Stimulated activated CD4-positive, alpha-beta T cell treated with anti-CD3 and anti-CD28 coated beads, Interleukin-12 subunit alpha, Interleukin-12 subunit beta, amount 100 ng/mL, for 48 hours (primary cell): ENCODE results near the gene PHOX2B.

ENCODE experiments used
- DNase-seq, 3 donors: peaks; one replicate each; pipeline ENCODE4 v3.0.0-alpha.2; 2020; ENCODE audit warnings: low read depth in 2 of 3, low spot score in 1 of 3

Gene PHOX2B

DNA sequence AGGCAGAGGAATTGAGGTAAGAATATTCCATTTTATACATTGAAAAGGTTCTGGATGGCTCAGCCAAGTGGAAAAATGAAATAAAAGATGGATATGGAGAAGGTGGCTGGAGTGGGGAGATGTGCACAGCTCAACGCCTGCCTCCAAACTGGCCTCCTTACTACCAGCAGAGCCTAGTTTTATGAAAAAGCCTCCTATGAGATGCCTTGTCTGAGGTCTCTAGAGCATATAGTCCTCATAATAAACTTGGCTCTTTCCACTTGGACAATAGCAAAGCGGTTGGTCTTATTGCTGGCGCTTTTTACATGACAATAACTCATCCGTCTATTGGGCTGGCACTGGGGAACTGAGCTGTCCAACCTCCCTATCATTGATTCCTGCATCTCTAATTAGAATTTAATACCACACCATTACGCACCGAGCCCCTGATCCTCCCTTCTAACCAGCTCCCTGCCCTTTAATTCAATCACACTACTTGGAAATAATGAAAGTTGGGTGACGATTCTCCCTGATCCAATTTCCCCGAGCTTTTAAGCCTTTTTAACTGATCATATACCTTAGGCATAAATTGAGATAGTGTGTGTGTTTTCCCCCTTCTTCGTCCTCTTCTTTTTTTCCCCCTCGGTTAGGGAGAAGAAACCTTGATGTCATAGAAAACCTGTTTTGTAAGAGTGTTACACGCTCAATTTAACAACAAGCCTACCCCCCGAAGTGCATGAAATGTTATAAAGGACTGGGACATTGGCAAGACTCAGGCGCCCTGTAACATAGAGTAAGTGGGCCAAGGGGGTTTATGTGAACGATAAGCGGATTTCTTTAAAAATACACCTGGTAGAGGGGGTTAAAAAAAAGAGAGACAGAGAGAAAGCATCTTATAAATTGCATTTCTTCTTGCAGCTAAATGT lies at the start of gene PHOX2B:
Gene PHOX2B (minus strand): TSS at position 155 of the 905 bp plus-strand sequence. CDS start 115 bp downstream, at position 40.
- DNase-seq: no peak

DNA sequence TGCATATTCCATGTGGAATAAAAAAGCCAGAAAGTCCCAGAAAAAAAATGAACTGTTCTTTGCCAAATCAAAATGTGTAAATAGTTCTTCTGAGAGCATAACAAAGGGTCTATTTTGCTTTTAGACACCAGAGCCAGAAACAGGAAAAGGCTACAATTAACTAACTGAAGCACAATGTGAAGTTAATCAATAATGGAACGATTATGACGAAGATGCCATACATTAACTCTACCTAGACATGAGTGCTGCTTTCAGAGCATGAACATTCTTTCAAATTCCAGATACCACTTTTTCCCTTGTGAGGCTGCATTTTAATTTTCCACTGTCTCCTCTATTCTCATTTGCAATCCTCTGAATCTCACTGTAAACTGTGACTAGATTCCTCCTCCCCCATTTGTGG lies 48.7 kb upstream of the PHOX2B start:
- no peak for DNase-seq

GRCh38 chr4:41796545-41797210 lies 48.2 kb upstream of the PHOX2B start:
- DNase-seq: no peak

- no peak for DNase-seq
These were observed 47.4 kb upstream of the PHOX2B start for GRCh38 chr4:41795796-41796385.

DNA sequence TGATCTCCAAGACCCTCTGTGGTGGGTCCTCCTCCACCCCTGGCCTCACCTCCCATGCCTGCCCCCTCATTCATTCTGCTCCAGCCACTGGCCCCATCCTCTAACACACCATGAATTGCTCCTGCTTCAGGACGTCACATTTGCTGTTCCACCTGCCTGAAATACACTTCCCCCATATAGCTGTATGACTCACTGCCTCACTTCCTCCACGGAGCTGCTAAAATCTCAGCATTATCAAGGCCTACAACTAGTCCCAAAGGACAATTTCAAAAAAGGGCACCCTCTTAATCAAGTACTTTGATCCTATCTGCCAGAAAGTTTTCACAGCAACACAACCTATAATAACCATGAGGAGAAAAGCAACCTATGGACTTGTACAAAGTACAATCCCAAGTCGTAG lies 43.6 kb upstream of the PHOX2B start:
- DNase-seq: no peak

DNA sequence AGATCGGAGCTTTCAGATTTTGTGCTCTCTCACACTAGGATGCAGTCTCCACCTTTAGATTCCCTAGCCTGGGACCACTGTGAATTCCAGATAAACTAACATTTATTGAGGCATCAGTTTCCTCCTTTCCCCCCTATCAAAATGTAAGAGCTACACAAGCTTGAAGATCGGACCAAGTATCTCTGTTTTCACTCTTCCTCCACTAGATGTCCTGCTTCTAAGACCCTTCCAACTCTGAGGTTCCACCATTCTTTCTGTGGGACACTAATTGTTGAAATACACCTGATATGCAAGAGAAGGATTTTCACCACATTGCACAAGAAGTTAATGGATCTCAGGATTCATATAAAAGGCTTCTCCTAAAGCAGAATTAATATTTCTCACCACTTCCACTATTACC lies 43.0 kb upstream of the PHOX2B start:
- DNase-seq: no peak

GRCh38 chr4:41787931-41788330 lies 39.4 kb upstream of the PHOX2B start:
- DNase-seq: no peak

DNA sequence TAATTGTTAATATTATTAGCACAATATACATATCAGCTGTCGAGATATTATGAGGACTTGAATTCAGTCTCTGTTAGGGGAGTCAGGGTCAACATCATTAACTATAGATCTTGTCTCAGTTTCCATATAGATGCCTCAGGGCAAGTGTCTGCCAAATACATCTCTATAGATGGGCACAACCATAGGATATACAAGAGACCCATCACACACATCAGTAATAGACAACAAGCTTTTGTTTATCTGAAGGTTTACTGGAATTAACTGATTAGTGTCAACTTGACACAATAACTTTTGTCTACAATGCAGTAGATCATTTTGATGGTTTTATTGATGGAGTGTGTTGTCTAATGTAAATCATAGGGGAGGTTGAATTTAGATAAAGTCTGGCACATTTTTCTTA lies 37.1 kb upstream of the PHOX2B start:
- DNase-seq: no peak

DNA sequence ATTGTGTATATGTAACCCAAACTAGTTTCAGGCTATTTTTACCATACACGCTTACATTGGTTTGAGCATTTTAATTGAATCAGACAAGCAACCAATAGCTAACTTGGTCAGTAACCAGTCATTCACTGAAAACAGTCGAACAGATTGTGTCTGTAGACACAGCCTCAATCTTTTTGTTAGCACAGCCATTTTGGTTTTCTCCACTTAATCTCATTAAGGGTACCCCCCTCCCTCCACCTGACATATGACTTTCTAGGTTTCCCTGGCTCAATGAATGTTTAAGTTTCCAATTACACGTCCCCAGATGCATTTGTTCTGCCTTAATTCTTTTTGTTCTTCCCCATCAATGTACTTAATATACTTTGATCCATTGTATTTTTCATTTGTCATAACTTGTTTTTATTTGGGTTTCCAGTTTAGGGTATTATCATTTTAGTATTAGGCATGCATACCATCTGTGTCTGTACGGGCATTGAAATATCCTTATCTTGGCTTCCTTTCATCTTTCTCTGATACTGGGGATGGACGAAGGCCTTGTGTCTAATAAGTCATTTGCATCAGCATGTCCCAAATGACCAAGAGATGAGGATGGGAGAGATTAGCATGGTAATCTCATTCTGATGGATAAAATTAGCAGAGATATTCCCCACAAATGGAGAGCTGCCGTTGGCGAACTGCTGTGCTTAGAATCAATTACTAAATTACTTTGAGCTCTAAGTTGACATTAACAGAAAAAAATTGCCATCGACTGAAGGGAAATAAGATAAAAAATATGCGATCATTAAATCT lies 35.9 kb upstream of the PHOX2B start:
- no peak for DNase-seq

GRCh38 chr4:41776466-41776865 lies 27.9 kb upstream of the PHOX2B start:
- no peak for DNase-seq

- no peak for DNase-seq
These were observed 15.2 kb upstream of the PHOX2B start for GRCh38 chr4:41763729-41764128.

- no peak for DNase-seq
These were observed 10.4 kb upstream of the PHOX2B start for GRCh38 chr4:41758884-41759283.

DNA sequence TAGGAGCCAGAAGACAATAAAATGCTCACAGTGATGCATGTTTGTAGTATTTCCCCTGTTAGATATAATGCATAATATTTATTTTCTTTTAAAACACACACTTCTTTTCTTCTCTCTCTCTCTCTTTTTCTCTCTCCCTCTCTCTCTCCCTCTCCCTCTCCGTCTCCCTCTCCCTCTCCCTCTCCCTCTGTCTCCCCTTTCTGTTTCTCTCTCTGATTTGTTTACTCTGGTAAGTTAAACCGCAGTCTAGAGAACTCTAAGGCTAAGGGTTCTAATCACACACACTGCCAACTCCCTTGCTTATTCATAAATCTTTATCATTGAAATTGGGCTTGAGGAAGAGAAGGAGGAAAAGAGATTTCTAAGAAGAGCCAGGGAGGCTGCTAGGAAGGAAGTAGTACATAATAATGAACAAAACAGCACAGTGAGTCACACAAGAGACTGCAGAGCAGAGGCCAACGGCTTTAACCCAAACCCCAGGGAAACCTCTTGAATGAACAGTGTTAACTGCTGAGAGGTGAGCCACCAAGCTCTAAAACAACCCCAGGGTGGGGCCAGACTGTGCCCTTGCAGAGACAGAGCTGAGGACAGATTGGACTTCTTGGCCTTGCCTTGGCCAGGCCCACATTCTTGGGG lies 9.1 kb upstream of the PHOX2B start:
- DNase-seq: no peak

GRCh38 chr4:41753942-41754341 lies 5.4 kb upstream of the PHOX2B start:
- no peak for DNase-seq

- no peak for DNase-seq
These were observed 3.7 kb upstream of the PHOX2B start for GRCh38 chr4:41752081-41752836.

- no peak for DNase-seq
These were observed 3.0 kb upstream of the PHOX2B start for GRCh38 chr4:41751449-41752061.

- no peak for DNase-seq
These were observed 2.3 kb upstream of the PHOX2B start for GRCh38 chr4:41750626-41751448.

DNA sequence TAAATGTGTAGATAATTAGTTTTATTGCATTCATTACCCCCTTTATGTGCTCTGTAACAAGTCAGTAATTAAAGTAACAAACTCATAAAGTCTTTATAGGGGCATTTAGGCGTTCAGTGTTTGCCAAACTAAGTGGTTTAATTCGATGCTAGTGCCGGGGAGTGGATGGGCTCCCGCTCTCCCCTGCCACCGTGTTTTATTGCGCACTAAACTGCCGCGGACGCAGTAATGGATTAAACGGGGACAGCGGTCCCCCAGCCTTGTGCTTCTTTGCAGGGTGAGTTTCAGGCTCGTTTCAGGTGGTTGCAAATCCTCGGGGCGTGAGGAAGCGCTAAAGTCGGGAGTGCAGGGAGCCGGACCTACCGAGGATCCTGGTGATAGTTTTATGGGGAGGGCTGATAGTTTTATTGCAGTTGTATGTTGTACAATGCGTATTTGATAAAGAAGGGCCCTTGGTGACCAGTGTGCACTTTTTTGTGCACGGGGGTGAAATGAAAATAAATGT lies 1.6 kb upstream of the PHOX2B start:
- no peak for DNase-seq

- no peak for DNase-seq
These were observed 1.1 kb upstream of the PHOX2B start for GRCh38 chr4:41749631-41750039.
